ENCODE results near the gene CERS6.
"Not testable (repeated sequence)": the region's sequence is repeated elsewhere in the genome, so short reads cannot be mapped to it uniquely, and the experiment has no call there.

The CERS6 gene

GRCh38 chr2:168790226-168790902 lies 334.3 kb downstream of the CERS6 start:
- Histone ChIP-seq H3K27ac (ENCODE audit: low read length) (no peak overlapping the region), H3K27me3 (ENCODE audit: low read depth, low read length) (no peaks in the 10 kb centered on the region)

GRCh38 chr2:168791140-168791539 lies 335.1 kb downstream of the CERS6 start:
- not testable (repeated sequence) for H3K36me3 ChIP-seq (ENCODE audit: control insufficient read depth in 1 of 2, insufficient read depth in 2 of 2, low read length in 2 of 2); H3K4me1 ChIP-seq (ENCODE audit: control insufficient read depth in 1 of 2, insufficient read depth in 2 of 2, low read length in 2 of 2); H3K9me3 ChIP-seq (ENCODE audit: control insufficient read depth in 1 of 2, low read length in 2 of 2); H3K4me3 ChIP-seq (ENCODE audit: low read depth in 1 of 2, low read length in 2 of 2); H3K27me3 ChIP-seq (ENCODE audit: low read depth, low read length); H3K27ac ChIP-seq (ENCODE audit: low read length)

More at GRCh38 chr2:168790226-168790902, 334.3 kb downstream of the CERS6 start:
- no peaks in the 10 kb centered on the region for H3K4me1 ChIP-seq (ENCODE audit: control insufficient read depth in 1 of 2, insufficient read depth in 2 of 2, low read length in 2 of 2)
- H3K4me3 ChIP-seq (ENCODE audit: low read depth in 1 of 2, low read length in 2 of 2), result no peak overlapping the region
- no peaks in the 10 kb centered on the region for H3K36me3 ChIP-seq (ENCODE audit: control insufficient read depth in 1 of 2, insufficient read depth in 2 of 2, low read length in 2 of 2)
- no peaks in the 10 kb centered on the region for H3K9me3 ChIP-seq (ENCODE audit: control insufficient read depth in 1 of 2, low read length in 2 of 2)

GRCh38 chr2:168793596-168793995 lies 337.5 kb downstream of the CERS6 start:
- Histone ChIP-seq H3K27ac (ENCODE audit: low read length) (no peak overlapping the region), H3K4me1 (ENCODE audit: control insufficient read depth in 1 of 2, insufficient read depth in 2 of 2, low read length in 2 of 2) (no peaks in the 10 kb centered on the region), H3K4me3 (ENCODE audit: low read depth in 1 of 2, low read length in 2 of 2) (no peak overlapping the region), H3K36me3 (ENCODE audit: control insufficient read depth in 1 of 2, insufficient read depth in 2 of 2, low read length in 2 of 2) (no peaks in the 10 kb centered on the region), H3K27me3 (ENCODE audit: low read depth, low read length) (no peaks in the 10 kb centered on the region), H3K9me3 (ENCODE audit: control insufficient read depth in 1 of 2, low read length in 2 of 2) (no peaks in the 10 kb centered on the region)

GRCh38 chr2:168794968-168795367 lies 338.9 kb downstream of the CERS6 start:
- H3K4me1 ChIP-seq (ENCODE audit: control insufficient read depth in 1 of 2, insufficient read depth in 2 of 2, low read length in 2 of 2), result no peaks in the 10 kb centered on the region
- H3K27ac ChIP-seq (ENCODE audit: low read length), result no peak overlapping the region
- H3K36me3 ChIP-seq (ENCODE audit: control insufficient read depth in 1 of 2, insufficient read depth in 2 of 2, low read length in 2 of 2), result no peaks in the 10 kb centered on the region
- no peaks in the 10 kb centered on the region for H3K27me3 ChIP-seq (ENCODE audit: low read depth, low read length)
- no peaks in the 10 kb centered on the region for H3K9me3 ChIP-seq (ENCODE audit: control insufficient read depth in 1 of 2, low read length in 2 of 2)
- H3K4me3 ChIP-seq (ENCODE audit: low read depth in 1 of 2, low read length in 2 of 2), result no peak overlapping the region

- Histone ChIP-seq H3K9me3 (ENCODE audit: control insufficient read depth in 1 of 2, low read length in 2 of 2) (no peaks in the 10 kb centered on the region), H3K4me3 (ENCODE audit: low read depth in 1 of 2, low read length in 2 of 2) (no peak overlapping the region), H3K4me1 (ENCODE audit: control insufficient read depth in 1 of 2, insufficient read depth in 2 of 2, low read length in 2 of 2) (no peaks in the 10 kb centered on the region), H3K27me3 (ENCODE audit: low read depth, low read length) (no peaks in the 10 kb centered on the region), H3K36me3 (ENCODE audit: control insufficient read depth in 1 of 2, insufficient read depth in 2 of 2, low read length in 2 of 2) (no peaks in the 10 kb centered on the region), H3K27ac (ENCODE audit: low read length) (no peak overlapping the region)
These were observed 340.1 kb downstream of the CERS6 start for GRCh38 chr2:168796090-168796577.

GRCh38 chr2:168796583-168797285 lies 340.7 kb downstream of the CERS6 start:
- no peaks in the 10 kb centered on the region for H3K36me3 ChIP-seq (ENCODE audit: control insufficient read depth in 1 of 2, insufficient read depth in 2 of 2, low read length in 2 of 2)
- no peaks in the 10 kb centered on the region for H3K4me1 ChIP-seq (ENCODE audit: control insufficient read depth in 1 of 2, insufficient read depth in 2 of 2, low read length in 2 of 2)
- H3K27me3 ChIP-seq (ENCODE audit: low read depth, low read length), result no peaks in the 10 kb centered on the region
- H3K27ac ChIP-seq (ENCODE audit: low read length), result no peak overlapping the region
- H3K4me3 ChIP-seq (ENCODE audit: low read depth in 1 of 2, low read length in 2 of 2), result no peak overlapping the region
- H3K9me3 ChIP-seq (ENCODE audit: control insufficient read depth in 1 of 2, low read length in 2 of 2), result no peaks in the 10 kb centered on the region

GRCh38 chr2:168797286-168797655 lies 341.2 kb downstream of the CERS6 start:
- no peak overlapping the region for H3K27ac ChIP-seq (ENCODE audit: low read length)
- no peaks in the 10 kb centered on the region for H3K27me3 ChIP-seq (ENCODE audit: low read depth, low read length)
- H3K4me3 ChIP-seq (ENCODE audit: low read depth in 1 of 2, low read length in 2 of 2), result no peak overlapping the region
- H3K36me3 ChIP-seq (ENCODE audit: control insufficient read depth in 1 of 2, insufficient read depth in 2 of 2, low read length in 2 of 2), result no peaks in the 10 kb centered on the region
- H3K9me3 ChIP-seq (ENCODE audit: control insufficient read depth in 1 of 2, low read length in 2 of 2), result no peaks in the 10 kb centered on the region
- H3K4me1 ChIP-seq (ENCODE audit: control insufficient read depth in 1 of 2, insufficient read depth in 2 of 2, low read length in 2 of 2), result no peaks in the 10 kb centered on the region

- no peak overlapping the region for H3K4me3 ChIP-seq (ENCODE audit: low read depth in 1 of 2, low read length in 2 of 2)
- no peaks in the 10 kb centered on the region for H3K9me3 ChIP-seq (ENCODE audit: control insufficient read depth in 1 of 2, low read length in 2 of 2)
- no peaks in the 10 kb centered on the region for H3K4me1 ChIP-seq (ENCODE audit: control insufficient read depth in 1 of 2, insufficient read depth in 2 of 2, low read length in 2 of 2)
- H3K27ac ChIP-seq (ENCODE audit: low read length), result no peak overlapping the region
- no peaks in the 10 kb centered on the region for H3K27me3 ChIP-seq (ENCODE audit: low read depth, low read length)
- H3K36me3 ChIP-seq (ENCODE audit: control insufficient read depth in 1 of 2, insufficient read depth in 2 of 2, low read length in 2 of 2), result no peaks in the 10 kb centered on the region
These were observed 342.2 kb downstream of the CERS6 start for GRCh38 chr2:168798076-168798887.

GRCh38 chr2:168798888-168799410 lies 342.9 kb downstream of the CERS6 start:
- Histone ChIP-seq H3K4me3 (ENCODE audit: low read depth in 1 of 2, low read length in 2 of 2) (no peak overlapping the region), H3K27ac (ENCODE audit: low read length) (no peak overlapping the region), H3K27me3 (ENCODE audit: low read depth, low read length) (no peaks in the 10 kb centered on the region), H3K4me1 (ENCODE audit: control insufficient read depth in 1 of 2, insufficient read depth in 2 of 2, low read length in 2 of 2) (no peaks in the 10 kb centered on the region), H3K9me3 (ENCODE audit: control insufficient read depth in 1 of 2, low read length in 2 of 2) (no peaks in the 10 kb centered on the region), H3K36me3 (ENCODE audit: control insufficient read depth in 1 of 2, insufficient read depth in 2 of 2, low read length in 2 of 2) (no peaks in the 10 kb centered on the region)

GRCh38 chr2:168801471-168801870 lies 345.4 kb downstream of the CERS6 start:
- H3K36me3 ChIP-seq (ENCODE audit: control insufficient read depth in 1 of 2, insufficient read depth in 2 of 2, low read length in 2 of 2), result no peaks in the 10 kb centered on the region

More at GRCh38 chr2:168801471-168801870, 345.4 kb downstream of the CERS6 start:
- no peaks in the 10 kb centered on the region for H3K4me1 ChIP-seq (ENCODE audit: control insufficient read depth in 1 of 2, insufficient read depth in 2 of 2, low read length in 2 of 2)
- peak overlapping the region; percentile 90 for H3K27ac ChIP-seq (ENCODE audit: low read length)
- no peak overlapping the region for H3K4me3 ChIP-seq (ENCODE audit: low read depth in 1 of 2, low read length in 2 of 2)
- H3K27me3 ChIP-seq (ENCODE audit: low read depth, low read length), result no peaks in the 10 kb centered on the region
- no peaks in the 10 kb centered on the region for H3K9me3 ChIP-seq (ENCODE audit: control insufficient read depth in 1 of 2, low read length in 2 of 2)

Measured in muscle layer of duodenum (tissue), 2 donors.